Suppressor macrophage treated with lipopolysaccharide for 1 hour (primary cell): Measurements from ENCODE around the gene HGFAC.

ENCODE experiments used
- DNase-seq, 3 donors: peaks; one replicate each; pipeline ENCODE4 v3.0.0-alpha.2; 2020 to 2022

The HGFAC gene

DNA sequence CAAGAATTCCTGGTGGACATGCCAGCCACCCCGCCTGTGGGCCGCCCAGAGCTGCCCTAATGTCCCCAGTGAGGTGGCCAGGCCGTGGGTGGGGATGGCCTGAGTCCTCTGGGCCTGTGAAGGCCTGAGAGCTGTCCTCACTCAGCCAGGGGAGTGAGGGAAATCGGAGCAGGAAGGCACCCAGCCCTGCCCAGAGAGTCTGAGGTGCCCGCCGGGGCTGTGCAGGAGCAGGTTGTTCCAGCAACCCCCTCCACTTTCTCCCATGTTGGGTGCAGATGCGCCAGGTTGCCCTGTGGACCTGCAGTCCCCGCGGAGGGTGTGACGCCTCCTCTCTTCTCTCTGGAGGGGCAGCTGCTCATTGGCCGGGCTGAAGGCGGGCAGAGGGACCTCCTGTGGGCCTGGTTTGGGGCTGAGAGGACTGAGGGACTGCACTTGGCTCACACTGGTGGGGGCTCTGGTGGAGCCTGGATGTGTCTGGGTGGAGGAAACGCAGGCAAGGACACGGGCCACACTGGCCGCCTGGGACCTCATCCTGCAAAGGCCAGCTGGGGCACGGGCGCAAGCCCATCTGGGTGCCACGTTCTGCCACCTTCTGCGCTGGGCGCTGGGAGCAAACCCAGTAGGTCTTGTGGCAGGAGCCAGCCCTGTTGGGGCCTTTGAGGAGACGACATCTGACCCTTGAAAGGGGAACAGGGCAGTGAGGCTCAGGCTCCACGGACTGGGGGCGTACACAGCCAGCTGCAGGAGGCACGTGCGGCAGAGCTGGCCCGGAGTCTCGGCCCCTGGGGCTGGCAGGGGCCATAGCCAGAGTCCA, 35.4 kb downstream of the HGFAC start:
- no peak for DNase-seq

DNA sequence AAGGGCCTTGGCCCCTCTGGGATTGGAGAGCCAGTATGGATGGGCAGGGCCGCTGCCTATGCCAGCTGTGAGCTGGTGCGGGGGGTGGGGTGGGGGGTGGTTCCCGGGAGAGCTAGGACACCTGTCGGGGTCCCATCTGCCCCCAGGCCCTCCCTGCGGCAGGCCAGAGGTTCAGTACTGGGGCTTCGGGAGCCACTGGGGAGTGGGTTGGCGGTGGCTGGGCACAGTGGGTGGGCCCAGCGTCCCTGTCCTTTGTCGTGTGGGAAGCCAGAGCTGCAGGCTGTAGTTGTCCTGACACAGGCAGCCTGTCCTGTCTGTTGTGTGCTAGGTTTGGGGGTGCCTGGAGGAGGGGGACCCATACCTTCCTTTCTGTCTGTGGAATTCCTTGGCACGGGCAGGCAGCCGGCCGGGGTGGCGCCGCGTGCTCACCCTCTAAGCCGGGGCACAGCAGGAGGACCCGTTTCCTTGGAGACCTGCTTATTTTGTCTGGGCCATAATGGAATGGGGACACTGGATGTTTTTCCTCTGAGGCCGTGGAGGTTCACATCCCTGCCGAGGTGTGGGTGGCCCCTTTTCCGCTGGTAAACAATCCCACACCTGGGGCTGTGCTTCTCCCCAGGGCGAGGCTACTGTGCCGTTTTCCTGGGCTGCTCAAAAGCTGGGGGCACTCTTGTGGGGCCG, 36.1 kb downstream of the HGFAC start:
- no peak for DNase-seq

DNA sequence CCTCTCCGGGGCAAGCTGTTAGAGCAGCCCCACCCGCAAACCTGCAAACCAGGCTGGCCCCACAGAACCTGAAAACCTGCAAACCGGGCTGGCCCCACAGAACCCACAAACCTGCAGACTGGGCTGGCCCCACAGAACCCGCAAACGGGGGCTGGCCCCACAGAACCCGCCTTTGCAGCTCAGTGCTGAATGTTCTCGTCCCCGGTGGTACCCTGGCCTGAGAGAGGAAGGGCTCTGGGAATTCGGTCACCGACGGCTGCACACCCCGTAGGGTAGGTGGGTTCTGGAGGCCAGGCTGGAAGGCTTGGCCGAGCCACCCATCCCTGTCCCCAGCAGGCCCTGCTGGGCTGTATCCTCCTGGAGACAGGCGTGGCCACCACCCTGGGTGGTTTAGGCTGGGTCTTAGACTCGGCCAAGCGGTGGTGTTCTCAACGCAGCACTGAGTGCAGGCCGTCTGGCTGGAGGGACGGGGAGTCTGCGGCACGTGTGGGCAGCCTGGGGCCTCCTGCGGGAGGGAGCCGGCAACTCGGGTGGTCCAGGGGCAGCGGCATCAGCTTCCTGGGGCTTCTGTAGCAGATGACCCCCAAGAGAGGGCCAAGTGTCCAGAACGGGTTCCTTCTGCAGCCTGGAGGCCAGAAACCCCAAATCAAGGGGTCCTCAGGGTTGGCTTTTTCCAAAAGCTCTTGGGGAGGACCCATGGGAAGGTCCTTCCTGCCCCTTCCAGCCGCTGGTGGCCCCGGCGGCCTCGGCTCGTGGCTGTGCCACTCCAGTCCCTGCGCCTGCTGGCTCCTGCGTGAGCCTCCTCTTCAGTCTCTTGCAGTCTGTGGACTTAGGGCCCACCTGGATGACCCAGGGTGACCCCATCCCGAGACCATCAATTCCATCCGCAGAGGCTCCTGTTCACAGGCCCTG, 36.9 kb downstream of the HGFAC start:
- DNase-seq: no peak

DNA sequence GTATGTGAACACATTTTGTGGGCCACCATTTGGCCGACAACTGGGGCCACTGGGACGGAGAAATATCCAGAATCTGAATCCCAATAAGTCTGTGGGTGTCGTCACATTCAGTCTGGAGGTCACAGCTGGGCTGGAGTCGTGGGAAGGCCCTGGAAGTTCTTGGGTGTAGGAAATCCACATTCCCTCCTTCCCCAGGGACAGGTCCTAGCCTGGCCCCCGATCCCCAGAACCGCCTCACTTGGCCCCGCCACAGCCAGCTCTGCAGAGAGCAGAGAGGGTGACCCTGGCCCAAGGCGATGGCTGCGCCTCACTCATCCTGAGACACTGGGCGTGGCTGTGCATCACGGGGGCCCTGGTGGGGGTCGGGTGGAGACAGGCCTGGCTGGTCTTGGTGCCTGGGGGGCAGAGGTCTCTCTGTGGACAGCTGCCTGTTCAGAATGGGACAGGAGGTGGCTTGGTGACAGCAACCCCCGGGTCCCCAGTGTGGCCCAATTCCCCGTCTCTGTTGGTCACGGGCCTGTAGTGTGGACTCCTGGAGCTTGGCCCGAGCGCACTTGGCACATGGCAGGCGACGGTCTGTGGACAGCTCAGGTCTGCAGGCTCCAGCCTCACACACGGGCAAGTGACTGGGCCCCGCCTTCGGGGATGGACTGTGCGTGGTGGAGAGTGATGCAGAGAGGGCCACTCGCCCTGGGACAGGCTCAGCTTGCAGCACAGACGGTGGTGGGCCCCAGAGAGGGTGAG, 37.8 kb downstream of the HGFAC start:
- no peak for DNase-seq

DNA sequence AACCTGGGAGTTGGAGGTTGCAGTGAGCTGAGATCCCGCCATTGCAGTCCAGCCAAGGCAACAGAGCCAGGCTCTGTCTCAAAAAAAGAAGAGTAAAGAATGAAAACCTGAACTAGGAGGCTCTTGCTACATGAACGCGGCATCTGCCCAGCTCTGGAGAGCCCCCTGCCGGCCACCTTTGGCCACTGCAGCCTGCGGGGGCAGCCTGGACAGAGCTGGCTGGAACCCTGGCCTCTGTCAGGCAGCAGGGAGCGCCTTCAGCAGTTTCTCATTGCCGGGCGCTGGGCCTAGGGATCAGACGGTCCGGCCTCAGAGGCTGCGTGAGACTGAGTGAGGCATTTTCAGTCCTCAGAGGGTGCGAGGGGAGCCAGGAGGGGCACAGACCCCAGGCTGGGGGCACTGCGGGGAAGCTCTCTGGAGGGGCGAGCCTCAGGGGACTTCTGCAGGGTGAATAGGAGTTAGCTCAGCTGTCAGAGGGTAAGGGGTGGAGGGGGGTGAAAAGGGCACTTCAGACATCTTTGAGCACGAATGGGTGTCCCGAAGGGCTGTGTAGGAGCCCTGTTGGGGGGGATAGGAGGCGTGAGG, 38.9 kb downstream of the HGFAC start:
- peak; percentile 74 to 81 (median 78) for DNase-seq

DNA sequence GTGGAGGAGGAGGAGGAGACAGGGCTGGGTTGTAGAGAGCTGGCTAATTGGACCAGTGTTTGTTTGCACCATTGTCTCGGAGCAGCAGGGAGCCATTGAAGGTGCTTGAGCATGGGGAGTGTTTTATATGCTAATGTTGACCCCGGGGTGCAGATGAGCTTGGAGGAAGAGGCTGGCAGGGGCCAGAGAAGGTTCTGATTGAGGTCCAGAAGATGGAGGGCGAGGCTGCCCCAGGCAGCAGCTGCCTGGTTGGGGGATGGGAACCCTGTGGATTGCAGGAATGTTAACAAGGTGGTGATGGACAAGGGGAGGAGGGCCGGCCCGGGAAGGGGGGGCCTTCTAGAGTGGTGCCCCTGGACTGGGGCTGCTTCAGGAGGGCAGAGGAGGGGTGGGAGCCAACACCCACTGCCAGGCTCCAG, 39.4 kb downstream of the HGFAC start:
- no peak for DNase-seq

DNA sequence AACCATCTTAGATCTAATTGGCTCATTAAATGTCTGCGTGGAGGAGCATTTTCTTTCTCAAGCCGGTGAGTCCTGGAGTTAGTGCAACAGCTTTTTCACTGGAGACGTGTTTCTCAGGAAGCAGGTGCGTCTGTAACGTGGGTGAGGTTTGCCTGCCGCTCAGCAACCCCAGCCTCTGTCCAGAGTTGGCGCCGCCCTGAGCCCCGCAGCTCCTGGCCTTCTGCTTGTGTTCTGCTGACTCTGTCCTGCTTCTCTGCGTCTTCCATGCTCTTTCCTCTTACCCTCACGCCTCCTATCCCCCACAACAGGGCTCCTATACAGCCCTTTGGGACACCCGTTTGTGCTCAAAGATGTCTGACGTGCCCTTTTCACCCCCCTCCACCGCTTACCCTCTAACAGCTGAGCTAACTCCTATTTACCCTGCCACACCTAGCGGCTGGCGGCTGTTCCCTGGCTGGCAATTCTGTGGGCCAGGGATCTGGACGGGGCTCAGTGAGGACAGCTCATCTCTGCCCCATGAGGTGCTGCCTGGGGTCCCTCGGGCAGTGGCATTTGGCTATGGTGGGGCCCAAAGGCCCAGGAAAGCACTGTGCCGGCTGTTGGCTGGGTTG, 40.1 kb downstream of the HGFAC start:
- no peak for DNase-seq

DNA sequence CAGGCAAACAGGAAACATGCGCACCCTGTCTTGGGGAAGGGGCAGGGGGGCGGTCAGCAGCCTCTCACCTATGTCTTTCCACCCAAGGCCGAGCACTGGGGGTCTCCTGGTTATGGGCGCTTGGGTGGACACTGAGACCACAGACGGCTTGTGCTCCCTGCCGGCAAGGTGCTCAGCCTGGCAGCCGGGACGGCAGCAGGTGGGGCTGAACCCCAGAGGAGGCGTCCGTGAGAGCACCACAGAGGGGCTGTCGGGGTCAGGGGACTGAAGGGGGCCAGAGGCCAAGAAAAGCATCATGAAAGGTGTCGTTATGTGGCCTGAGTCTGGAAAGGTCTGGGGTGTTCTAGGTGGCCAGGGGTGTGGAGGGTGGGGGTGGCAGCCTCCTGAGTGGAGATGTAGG, 40.9 kb downstream of the HGFAC start:
- no peak for DNase-seq

DNA sequence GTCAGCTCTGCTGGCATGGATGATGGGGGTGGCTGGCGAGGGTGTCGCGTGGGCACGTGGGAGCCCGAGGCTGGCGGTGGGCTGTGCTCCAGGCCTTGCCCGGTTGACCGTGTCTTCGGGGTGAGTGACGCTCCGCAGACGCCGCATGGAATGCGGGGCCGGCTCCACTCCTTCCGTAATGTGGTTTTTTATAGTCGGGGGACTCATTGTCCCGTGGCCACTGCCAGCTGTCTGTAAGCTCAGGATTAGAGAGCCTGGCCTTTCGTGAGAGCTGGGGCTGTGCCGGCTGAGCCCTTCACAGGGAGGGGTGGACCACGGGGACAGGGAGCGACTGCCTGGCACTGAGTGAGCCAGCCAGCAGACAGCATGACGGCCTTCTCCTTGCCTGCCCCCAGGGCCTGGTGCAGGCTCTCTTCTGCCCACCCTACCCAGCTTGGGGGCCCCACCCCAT, 41.7 kb downstream of the HGFAC start:
- peak in 1 of 3 donors; percentile 15 for DNase-seq

DNA sequence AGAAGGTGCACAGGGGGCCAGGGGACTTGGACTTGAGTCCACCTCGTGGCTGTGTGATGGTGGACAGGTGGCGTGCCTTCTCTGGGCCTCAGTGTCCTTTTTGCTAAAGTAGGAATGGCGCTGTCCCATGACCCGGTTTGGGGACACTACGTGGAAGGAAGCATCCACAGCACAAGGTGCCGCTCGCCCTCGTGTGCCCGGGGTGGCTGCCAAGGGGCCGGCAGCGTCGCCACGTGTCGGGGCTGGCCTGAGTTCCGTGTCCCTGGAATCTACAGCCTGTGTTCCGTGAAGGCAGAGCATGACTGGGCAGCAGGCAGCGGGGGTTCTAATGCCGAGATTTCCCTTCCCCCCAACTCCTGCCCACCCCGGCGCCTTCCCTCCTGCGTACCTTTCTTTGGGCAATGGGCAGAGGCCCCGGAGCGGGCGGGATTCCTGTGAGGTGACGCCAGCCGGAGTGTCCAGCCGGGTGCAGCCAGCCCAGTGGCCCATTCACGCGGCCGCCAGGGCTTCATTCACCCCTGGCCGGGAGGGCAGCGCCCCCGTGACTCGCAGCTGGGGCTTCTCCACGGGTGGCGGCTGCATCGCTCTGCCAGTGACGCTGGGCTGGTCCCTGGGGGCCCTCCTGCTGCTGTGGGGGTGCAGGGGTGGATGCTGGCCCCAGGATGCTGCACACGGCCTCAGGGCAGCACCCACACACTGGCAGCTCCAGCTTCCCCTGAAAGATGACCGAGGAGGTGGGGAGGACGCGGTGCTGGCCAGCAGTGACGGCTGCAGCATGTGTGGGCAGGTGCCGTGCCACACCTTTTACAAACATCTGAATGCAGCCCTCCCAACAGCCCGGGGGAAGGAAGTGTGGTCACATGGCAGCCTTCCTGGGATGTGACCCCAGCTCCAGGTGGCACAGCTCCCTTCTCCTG, 42.5 kb downstream of the HGFAC start:
- DNase-seq: peak in 1 of 3 donors; percentile 23

DNA sequence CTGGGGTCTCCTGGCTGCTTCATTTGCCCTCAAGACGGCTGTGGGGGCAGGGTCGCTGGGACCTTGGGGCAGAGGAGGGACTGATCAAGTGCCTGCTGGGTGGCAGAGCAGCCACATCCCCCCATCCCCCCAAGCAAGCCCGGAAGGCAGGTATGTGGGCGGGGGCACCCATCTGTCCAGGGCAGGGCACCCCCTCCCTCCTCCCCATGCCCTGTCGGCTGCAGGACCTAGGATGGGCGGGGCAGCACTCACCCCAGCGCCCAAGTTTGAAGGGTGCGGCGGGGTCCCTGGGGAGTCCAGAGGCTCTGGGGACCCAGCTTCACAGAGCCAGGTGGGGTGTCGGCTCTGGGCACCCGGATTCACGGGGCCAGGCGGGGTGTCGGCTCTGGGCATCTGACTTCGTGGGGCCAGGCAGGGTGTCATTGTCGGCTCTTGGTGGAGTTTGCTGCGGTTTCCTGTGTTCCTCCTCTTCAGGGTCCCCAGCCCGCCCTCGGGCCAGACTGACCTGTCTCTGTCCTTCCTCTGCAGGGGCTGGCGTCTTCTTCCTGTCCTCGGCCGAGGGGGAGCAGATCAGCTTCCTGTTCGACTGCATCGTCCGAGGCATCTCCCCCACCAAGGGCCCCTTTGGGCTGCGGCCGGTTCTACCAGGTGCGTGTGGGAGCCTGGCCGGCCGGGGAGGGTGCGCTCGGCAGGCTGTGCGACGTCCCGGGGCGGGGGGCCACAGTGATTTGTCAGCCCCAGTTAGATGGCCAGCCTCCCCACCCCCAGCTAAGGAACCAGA, 43.4 kb downstream of the HGFAC start:
- DNase-seq: no peak

DNA sequence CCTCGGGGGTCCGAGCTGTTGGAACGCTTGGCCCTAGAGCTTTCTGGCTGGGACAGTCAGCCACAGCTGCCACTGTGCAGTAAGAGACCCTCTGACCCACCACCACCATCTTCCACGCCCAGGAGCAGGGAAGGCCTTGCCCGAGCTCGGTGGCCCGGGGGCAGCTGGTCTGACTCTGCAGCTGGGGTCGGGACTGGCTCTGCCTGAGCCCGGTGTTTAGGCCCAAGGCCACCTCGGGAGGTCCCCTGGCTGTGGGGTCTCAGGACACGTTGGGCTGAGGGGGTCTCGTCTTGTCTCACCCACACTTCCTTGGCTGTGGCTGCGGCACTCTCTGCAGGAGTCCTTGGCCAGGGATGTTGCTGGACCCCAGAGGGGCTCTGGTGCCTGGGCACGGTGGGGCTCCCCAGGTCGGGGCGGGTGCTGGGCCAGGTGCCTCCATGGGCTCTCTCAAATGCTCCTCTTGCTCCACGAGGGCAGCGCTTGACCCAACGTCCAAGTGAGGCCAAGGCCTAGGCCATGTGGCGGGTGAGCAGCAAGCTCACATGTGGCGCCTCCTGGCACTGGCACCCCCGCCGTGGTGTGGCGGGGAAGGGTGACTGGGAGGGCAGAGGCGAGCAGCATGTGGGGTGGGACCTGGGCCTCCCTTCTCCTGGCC, 44.2 kb downstream of the HGFAC start:
- no peak for DNase-seq

DNA sequence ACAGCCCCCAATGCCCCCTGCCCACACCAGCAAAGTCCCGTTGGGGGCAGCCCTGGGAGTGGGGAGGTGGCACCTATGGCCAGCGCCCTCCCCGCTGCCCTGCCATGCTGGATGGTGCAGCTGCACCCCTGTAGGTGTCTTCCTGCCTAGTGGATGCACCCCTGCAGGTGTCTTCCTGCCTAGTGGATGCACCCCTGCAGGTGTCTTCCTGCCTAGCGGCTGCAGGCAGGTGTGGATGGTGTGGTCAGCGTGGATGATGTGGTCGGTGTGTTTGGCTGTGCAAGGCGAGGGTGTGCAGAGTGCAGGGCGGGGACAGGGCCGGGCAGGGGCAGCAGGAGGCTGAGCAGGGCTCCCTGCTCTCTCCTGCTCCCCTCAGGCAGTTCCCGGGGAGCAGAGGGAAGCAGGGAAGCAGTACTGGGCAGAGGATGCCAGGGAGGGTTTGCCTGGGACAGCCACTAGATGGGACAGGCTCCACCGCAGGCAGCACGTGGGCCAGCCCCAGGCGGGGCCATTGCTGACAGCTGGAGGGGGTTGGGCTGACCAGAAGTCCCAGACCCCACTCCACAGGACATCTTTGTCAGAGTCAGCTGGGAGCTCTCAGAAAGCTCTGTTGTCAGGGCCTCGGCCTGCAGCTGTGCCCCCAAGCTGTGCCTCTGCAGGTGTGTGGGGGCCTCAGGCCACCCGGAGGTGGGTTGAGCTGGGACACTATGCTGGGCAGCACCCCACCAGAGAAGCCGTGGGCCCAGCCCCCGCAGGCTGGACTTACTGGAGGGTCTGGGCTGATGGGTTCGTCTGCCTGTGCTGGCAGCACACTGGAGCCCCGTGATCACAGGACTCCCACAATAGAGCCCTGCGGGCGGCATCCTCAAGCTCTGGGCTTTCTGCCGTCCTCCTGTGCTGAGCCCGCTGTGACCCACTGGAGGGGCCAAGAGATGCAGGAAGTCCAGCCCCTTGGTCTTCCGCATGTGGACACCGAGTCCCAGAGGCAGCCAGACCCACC, 45.1 kb downstream of the HGFAC start:
- DNase-seq: no peak

DNA sequence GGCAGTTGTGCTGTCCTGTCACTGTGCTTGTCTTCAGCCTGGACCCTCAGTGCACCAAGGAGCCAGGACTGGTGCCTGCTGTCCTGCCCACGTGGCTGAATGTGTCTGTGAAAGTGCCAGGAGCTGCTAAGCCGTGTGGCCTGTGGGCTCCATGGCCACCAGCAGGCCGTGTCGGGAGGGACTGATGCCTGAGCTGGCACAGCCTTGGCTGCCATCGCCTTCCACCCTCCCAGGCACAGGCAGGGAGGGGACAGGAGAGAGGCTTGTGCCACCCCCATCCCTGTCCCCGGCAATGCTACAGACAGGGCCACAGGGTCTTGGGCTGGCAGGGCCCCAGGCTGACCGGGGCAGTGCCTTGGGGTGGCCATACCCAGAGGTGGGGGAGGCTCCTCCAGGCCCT, 46.1 kb downstream of the HGFAC start:
- no peak for DNase-seq

DNA sequence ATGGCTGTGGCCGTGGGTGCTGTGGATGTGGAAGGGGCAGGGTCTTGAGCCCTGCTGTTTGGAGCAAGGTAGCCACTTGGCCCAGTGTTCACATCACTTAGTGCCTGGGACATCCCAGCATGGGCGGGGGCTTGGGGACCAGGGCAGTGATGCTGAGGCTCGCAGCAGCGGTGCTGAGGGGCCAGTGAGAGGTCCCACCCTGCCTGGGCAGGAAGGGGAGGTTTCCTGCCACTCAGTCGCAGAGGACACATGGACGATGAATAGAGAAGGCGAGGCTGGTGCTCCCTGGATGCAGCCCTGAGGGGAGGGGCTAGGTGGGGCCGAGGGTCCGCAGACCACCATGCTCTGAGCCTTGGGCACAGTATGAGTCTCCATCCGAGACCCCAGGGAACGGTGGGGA, 47.1 kb downstream of the HGFAC start:
- no peak for DNase-seq

DNA sequence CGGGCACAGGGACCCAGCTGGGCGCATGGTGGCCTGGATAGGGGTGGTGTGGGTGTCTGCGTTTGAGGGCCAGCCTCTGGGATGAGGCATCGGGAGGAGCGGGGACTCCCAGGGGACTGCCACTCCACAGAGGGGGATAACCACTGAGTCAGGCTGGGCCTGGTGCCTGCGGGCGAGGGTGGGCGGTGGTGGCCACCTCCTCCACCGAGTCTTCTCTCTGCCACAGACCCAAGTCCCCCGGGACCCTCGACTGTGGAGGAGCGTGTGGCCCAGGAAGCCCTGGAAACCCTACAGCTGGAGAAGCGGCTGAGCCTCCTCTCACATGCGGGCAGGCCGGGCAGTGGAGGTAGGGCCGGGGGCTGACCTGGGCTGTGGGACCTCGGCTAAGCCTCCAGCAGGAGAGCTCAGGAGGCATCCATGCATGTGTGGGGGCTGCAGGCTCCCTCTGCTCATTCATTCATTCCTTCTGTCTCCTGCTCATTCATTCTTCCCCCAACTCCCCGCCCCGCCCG, 47.7 kb downstream of the HGFAC start:
- DNase-seq: peak; percentile 79 to 88 (median 83)

DNA sequence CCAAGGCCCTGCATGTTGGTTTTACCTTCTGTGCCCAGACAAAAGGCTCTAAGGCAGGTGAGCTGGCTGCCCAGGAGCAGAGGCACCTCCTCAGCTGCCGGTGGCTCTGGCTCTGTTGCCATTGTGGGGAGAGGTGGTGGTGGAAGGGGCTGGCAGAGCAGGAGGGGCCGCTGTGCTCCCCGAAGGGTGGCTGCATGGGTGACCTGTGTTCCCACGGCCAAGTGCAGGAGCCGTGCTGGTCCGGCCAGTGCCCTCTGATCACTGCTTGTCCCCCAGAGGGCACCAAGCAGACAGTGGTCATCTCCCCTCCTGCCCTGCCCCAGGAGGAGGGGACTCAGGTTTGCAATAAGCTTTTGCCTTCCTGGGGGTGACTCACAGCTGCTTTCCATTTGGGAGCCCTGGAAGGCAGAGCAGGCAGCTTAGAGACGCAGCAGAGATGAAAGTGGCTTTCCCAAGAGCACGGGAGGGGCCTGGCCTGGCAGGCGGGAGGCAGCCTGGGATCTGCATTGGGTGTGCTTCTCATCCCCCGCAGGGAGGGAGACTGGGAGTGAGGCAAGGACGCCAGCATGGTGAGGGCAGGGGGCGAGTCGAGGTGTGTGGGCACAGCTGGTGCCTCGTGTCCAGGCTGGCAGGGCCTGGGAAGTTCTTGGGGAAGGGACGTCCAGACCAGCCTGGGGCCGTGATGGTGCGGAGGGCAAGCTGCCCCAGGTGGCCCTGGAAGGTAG, 50.1 kb downstream of the HGFAC start:
- no peak for DNase-seq
